SU-DHL-6 (cell line): ENCODE measurements around the gene COA8.

Source experiments
- H2AFZ ChIP-seq: fragments of 200-600 bp; sonication (generic); 2 replicates; pipeline ENCODE4 v1.6.1; 2014; ENCODE audit warnings: low read depth, mild to moderate bottlenecking, moderate library complexity, mixed read lengths, antibody characterized with exemption, low read length; ENCODE audit not compliant: severe bottlenecking
- H3F3A ChIP-seq: fragments of 200-600 bp; shearing (Covaris generic); 2 replicates; pipeline ENCODE4 v1.6.0; 2016; ENCODE audit warnings: antibody characterized with exemption, mild to moderate bottlenecking; ENCODE audit not compliant: insufficient read depth
- H3K27ac ChIP-seq: fragments of 200-600 bp; sonication (generic); 2 replicates; pipeline ENCODE4 v1.5.1; 2016; ENCODE audit warnings: low read depth, mild to moderate bottlenecking, low read length, moderate library complexity, mixed read lengths
- H3K27me3 ChIP-seq: fragments of 200-600 bp; sonication (generic), shearing (Covaris generic); 2 replicates; pipeline ENCODE4 v1.6.0; 2014; ENCODE audit warnings: mild to moderate bottlenecking, low read length
- H3K36me3 ChIP-seq: fragments of 200-600 bp; sonication (generic); 2 replicates; pipeline ENCODE4 v1.6.1; 2014; ENCODE audit warnings: mild to moderate bottlenecking, low read length, mixed read lengths
- H3K4me2 ChIP-seq: fragments of 300-600, 200-600 bp; shearing (Covaris generic), sonication (generic); 2 replicates; pipeline ENCODE4 v1.6.0; 2014; ENCODE audit warnings: low read length, low read depth, mild to moderate bottlenecking; ENCODE audit not compliant: poor library complexity, severe bottlenecking
- H3K4me3 ChIP-seq: fragments of 200-600 bp; sonication (generic); 2 replicates; pipeline ENCODE4 v1.5.1; 2014; ENCODE audit warnings: antibody characterized with exemption, low read length, mild to moderate bottlenecking, mixed read lengths; ENCODE audit not compliant: insufficient read depth, poor library complexity, severe bottlenecking
- H3K79me2 ChIP-seq: fragments of 200-600 bp; sonication (generic); 2 replicates; pipeline ENCODE4 v1.6.1; 2014; ENCODE audit warnings: mild to moderate bottlenecking, low read length, moderate library complexity; ENCODE audit not compliant: insufficient read depth
- H3K9ac ChIP-seq: fragments of 200-600 bp; sonication (generic); 2 replicates; pipeline ENCODE4 v1.7.0; 2014; ENCODE audit warnings: mild to moderate bottlenecking, low read length
- H3K9me2 ChIP-seq: fragments of 200-600 bp; sonication (generic); replicated peaks from 2 replicates; pipeline ENCODE4 v1.6.1; 2014; ENCODE audit warnings: low read length; ENCODE audit not compliant: insufficient read depth
- H3K9me3 ChIP-seq: fragments of 200-600 bp; sonication (generic); 2 replicates; pipeline ENCODE4 v1.6.1; 2014; ENCODE audit warnings: low read length, mixed read lengths; ENCODE audit not compliant: insufficient read depth
- H4K20me1 ChIP-seq: fragments of 200-600 bp; sonication (generic); 2 replicates; pipeline ENCODE4 v1.6.1; 2014; ENCODE audit warnings: low read depth, mild to moderate bottlenecking, antibody characterized with exemption, low read length, moderate library complexity, mixed read lengths
- CTCF ChIP-seq: fragments of 200-600 bp; sonication (generic); IDR thresholded peaks from one replicate; pipeline ENCODE4 v1.5.1; 2017; ENCODE audit warnings: antibody characterized with exemption, mild to moderate bottlenecking, low read length, moderate library complexity; ENCODE audit not compliant: insufficient read depth, poor library complexity, severe bottlenecking
- EZH2phosphoT487 ChIP-seq: fragments of 200-600 bp; sonication (generic), shearing (Covaris generic); conservative IDR thresholded peaks from 2 replicates; pipeline ENCODE4 v1.6.1; 2018; ENCODE audit warnings: mild to moderate bottlenecking, antibody characterized with exemption, low read length, moderate library complexity, mixed read lengths

COA8 gene

GRCh38 chr14:103626146-103626850, 63.5 kb downstream of the COA8 start:
- Histone ChIP-seq H3K36me3 (no peaks in the 10 kb centered on the region), H3K4me3 (no peak overlapping the region), H2AFZ (no peak overlapping the region), H3K79me2 (peaks cover 24% of the 10 kb centered on the region), H3K27ac (peak overlapping the region; percentile 82), H3K9ac (no peak overlapping the region; the same call in 1 of the 2 replicates), H3K9me3 (no peaks in the 10 kb centered on the region), H4K20me1 (peaks cover 11% of the 10 kb centered on the region; the same call in 1 of the 2 replicates), H3K27me3 (no peaks in the 10 kb centered on the region), H3K4me2 (peak overlapping the region; percentile 59), H3F3A (peaks cover 32% of the 10 kb centered on the region), H3K9me2 (no peaks in the 10 kb centered on the region)
- TF ChIP-seq EZH2phosphoT487 (no peak), CTCF (no peak)

- no peaks in the 10 kb centered on the region for H3K9me3 ChIP-seq
- no peak overlapping the region for H3K9ac ChIP-seq
- H3K4me2 ChIP-seq, result no peak overlapping the region
- peaks cover 32% of the 10 kb centered on the region for H3F3A ChIP-seq
- peaks cover 34% of the 10 kb centered on the region for H3K79me2 ChIP-seq
- H4K20me1 ChIP-seq, result peaks cover 11% of the 10 kb centered on the region; the same call in 1 of the 2 replicates
- no peak overlapping the region for H3K27ac ChIP-seq
- TF ChIP-seq CTCF, result no peak
- no peak for TF ChIP-seq EZH2phosphoT487
- H3K27me3 ChIP-seq, result no peaks in the 10 kb centered on the region
- H2AFZ ChIP-seq, result no peak overlapping the region
- H3K9me2 ChIP-seq, result no peaks in the 10 kb centered on the region
- H3K36me3 ChIP-seq, result no peaks in the 10 kb centered on the region
- no peak overlapping the region for H3K4me3 ChIP-seq
Measured at GRCh38 chr14:103627073-103628025, 64.6 kb downstream of the COA8 start.

GRCh38 chr14:103628221-103628683, 65.5 kb downstream of the COA8 start:
- Histone ChIP-seq H3K9me3 (no peaks in the 10 kb centered on the region), H2AFZ (peak overlapping the region; percentile 100), H3K79me2 (peaks cover 43% of the 10 kb centered on the region), H4K20me1 (peaks cover 11% of the 10 kb centered on the region; the same call in 1 of the 2 replicates), H3K4me3 (peak overlapping the region; percentile 94), H3K36me3 (no peaks in the 10 kb centered on the region), H3K4me2 (peak overlapping the region; percentile 100), H3F3A (peaks cover 32% of the 10 kb centered on the region), H3K9ac (peak overlapping the region; percentile 94), H3K27ac (no peak overlapping the region), H3K9me2 (no peaks in the 10 kb centered on the region), H3K27me3 (no peaks in the 10 kb centered on the region)
- TF ChIP-seq CTCF, result no peak
